Measurements from ENCODE around the gene MAD1L1.

- TF ChIP-seq POLR2AphosphoS5 (IDR thresholded peaks at IDR 0.05) (no peak), CTCF (IDR thresholded peaks at IDR 0.05) (no peak), EP300 (IDR thresholded peaks at IDR 0.05; ENCODE audit: low read depth) (no peak), POLR2A (IDR thresholded peaks at IDR 0.05) (no peak)
Observed at GRCh38 chr7:2280424-2280823, 47.7 kb upstream of the MAD1L1 start.
